NOMO-1 (cell line): Measurements from ENCODE around the gene TSPAN9.

ENCODE experiments used
- DNase-seq, 2 experiments: peaks; one replicate each; lab custom pipeline; 2025; ENCODE audit not compliant: unreplicated experiment in 2 of 2; lab: John Stamatoyannopoulos, UW

TSPAN9 gene

GRCh38 chr12:3201339-3202051 lies 124.3 kb downstream of the TSPAN9 start:
- no peak for DNase-seq

- no peak for DNase-seq
Measured at GRCh38 chr12:3202096-3202495, 124.9 kb downstream of the TSPAN9 start.

DNA sequence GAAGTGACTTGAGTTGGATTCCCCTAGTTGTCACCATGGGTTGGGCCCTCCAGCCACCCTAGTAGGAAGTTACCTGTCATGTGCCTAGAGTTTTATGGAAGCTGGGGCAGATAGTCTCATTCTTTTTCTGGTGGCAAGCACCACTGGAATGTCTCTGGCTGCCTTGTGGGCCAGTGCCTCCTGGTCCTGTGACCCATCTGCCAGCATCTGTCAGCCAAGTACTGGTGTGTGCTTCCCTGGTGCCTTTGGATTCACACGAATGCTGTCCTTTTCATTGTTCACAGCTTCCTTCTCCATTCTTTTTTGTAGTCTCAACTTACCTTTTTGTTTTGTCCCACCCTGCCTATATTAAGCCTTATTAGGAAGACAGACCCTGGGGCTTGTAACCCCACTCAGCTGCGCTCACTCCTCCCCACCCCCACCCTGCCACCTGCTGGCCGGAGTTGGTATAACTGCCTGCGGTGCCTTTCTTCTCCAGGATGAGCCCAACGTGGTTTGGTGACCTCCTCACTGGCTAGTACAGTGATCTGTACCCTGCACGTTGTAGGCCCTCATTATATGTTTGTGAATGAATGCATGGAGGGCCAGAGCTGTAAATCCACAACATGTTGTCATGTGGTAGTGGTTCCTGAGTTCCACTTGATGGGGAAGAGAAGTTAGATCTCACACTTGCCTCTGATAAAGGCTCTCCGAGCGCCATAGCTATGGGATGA lies 125.7 kb downstream of the TSPAN9 start:
- DNase-seq: no peak

DNA sequence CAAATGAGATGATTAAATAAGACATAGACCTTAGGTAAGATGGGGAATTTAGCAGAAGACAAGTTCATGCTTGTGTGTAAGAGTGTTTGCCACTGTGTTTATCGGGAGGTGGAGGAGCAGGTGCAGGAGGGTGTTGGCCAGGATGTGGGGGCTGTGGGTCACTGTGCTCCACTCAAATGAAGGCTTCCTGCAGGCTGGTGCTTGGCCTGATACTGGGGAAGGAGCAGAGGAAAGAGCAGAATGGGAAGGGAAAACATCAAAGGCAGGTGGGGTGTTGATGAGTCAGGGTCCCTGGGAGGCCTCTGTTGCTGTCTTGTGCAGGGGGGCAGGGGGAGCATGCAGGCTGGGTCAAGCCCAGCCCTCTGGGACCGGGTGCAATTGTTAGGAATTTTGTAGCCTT lies 126.5 kb downstream of the TSPAN9 start:
- DNase-seq: no peak

DNA sequence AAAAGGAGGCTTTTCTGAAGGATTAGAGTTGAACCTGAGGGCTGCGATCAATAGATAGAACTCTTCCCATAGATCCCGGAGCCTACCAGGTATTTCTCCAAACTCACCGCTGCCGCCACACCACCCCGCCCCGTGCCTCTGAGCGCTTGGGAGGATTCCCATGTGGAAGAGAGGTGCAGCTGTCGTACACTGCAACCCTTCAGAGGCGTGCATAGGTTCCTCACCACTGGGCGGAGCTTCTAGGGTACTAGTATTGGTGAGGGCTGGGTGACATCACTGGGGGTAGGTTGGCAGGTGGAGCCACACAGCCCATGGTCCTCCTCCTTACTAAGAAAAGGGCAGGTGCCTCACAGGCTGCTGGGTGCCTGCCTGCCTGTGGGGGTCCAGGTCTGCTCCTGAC lies 127.0 kb downstream of the TSPAN9 start:
- DNase-seq: no peak

DNA sequence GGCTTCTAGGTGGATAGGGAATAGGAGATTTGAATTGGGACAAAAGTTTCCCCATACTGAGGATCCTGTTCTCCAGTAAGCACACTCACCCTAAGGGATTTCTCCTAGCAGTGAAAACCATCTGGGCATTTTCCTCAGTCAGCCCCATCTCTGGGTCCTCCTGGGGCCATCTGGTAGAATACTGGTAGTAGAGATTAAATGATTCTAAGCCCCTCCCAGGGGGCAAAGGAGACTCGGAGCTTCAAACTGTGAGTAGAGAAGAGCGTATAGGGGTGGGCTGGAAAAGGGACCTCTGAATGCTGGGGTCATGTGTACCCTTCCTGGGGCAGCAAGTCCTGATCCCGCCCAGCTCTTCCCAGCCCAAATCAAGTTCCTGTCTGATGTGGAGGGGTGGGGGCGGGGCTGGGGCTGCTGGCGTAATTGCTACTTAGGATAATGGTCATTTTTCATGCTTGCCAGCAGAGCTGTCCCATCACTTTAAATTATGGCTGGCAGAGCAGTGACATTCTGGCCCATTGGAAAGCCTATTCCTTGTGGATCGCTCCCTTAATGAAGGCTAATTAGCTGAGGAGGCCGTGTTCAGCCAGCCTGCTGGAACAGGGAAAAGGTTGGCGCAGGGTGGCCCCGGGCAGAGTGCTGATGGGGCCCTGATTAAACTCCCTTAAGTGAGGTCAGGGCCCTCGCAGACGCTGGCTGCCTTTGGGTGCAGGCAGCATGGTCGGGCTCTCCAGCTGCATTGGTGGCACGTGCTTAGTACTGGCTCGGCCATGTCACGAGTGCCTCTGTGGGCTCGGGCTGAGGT lies 127.8 kb downstream of the TSPAN9 start:
- DNase-seq: no peak

DNA sequence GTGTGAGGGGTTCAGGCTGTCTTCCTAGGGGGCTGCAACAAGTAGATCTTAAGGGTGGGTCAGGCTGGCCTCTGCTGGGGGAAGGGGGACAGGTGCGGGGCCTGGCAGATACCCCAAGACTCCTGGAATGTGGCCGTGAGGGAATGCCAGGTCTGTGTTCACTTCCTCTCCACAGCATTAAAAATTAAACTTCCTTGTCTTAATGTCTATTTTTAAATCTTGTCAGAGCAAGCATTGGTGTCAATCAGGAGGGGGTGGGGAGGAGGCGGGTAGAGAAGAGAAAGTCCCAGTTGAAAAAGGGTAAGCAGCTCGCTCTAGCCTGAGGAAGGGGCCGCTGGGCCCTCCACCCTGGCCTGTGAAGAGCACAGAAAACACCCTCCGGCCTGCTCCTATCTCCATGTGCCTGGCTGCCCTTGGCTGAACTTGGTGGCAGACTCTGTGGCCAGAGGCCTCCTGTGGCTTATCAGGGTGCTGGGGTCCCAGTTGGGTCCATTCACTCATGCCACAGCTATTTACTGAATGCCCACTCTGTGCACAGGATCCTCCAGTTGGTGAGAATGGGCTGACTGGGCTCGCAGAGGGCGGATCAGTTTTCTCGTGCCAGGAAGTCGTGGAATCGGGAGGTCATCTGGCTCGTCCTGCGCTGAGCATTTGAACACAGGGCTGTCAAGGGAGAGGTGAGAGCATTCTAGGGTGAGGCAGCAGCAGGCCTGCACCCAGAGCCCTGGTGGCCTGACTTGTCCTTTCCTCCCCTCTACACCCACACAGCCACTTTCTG lies 128.8 kb downstream of the TSPAN9 start:
- no peak for DNase-seq

DNA sequence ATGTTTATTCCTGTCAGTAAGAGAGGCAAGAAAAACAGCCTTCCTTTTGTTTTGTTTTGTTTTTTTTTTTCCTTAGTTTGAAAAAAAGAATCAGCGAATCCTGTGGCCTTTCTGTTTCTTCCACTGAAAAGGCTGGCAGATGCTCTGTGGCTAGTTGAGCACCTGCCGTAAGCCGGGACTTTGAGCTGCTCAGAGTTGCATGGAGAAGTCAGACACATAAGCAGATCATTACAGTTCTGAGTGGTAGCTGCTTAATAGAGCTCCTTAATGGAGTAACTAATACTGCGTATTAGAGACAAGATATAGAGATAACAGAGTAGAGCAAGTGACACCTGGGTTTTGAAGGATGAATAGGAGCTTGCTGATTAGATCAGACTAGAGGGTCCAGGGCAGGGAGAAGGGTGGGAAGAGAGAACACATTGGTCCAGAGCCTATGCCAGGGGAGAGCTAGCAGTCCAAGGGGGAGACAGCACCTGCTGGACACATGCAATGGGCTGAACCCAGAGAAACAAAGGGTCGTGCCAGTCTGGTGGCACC lies 129.4 kb downstream of the TSPAN9 start:
- DNase-seq: no peak

- DNase-seq: no peak
Measured at GRCh38 chr12:3207175-3207574, 130.0 kb downstream of the TSPAN9 start.

- no peak for DNase-seq
Measured at GRCh38 chr12:3207858-3208257, 130.7 kb downstream of the TSPAN9 start.

GRCh38 chr12:3213188-3213587 lies 136.0 kb downstream of the TSPAN9 start:
- DNase-seq: no peak

DNA sequence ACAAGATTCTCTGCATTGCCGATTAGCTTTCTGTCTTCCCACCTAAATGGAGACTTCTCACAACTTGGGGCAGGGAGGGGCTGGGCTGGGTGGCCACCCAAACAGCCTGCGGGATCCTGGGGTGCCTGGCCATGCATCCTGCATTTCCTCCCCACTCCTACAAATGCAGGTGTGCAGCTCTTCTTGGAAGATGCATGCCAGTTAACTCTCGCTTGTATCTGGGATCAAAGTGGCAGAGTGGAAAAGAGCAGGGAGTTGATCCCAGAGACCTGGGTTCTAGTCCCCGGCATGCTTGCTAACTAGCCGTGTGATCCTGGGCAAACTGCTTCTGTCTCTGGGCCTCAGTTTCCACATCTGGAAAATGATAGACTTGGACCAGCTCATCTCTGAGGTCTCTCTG lies 136.6 kb downstream of the TSPAN9 start:
- DNase-seq: no peak

- DNase-seq: no peak
Measured at GRCh38 chr12:3214526-3215365, 137.6 kb downstream of the TSPAN9 start.

- no peak for DNase-seq
Measured at GRCh38 chr12:3215410-3215975, 138.3 kb downstream of the TSPAN9 start.

GRCh38 chr12:3216097-3216496 lies 138.9 kb downstream of the TSPAN9 start:
- DNase-seq: no peak

- no peak for DNase-seq
Measured at GRCh38 chr12:3216726-3217682, 139.8 kb downstream of the TSPAN9 start.

DNA sequence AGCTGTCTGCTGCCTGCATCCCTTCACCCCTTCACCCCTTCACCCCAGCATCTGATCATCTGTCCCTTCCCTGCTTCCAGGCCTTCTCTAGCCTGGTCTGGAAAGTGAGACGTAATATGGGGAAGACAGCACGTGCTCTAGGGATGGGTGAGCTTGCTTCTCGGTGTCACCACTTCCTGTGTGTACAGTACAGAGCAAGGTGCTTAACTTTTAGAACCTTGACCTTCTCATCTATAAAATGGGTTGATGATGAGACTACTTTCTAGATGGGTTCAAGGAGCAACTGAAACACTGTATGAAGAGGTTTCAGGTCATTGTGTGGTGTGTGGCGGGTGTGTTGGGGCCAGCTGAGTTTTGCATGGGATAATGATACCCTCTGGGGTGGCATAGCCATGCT lies 140.5 kb downstream of the TSPAN9 start:
- no peak for DNase-seq
